ENCODE measurements around the gene NKTR. TPM values are rescaled to one million over a fixed set of nuclear protein-coding genes. Genes with fewer than 3 reads are reported as not detected.

The NKTR gene
- polyA plus RNA-seq, 1 of the 3 experiments (the other 2 are of a cell fraction), result 19.2 TPM

GRCh38 chr3:42638339-42638842 is 37.9 kb downstream of the NKTR start:
- no peaks in the 10 kb centered on the region for H3K4me1 ChIP-seq (ENCODE audit: control insufficient read depth in 1 of 2, insufficient read depth in 2 of 2, low read depth in 1 of 2, low read length in 1 of 2)
- no peaks in the 10 kb centered on the region for H3K9me3 ChIP-seq
- DNase-seq, result no peak
- no peaks in the 10 kb centered on the region for H3K9me2 ChIP-seq
- no peak overlapping the region for H3K4me2 ChIP-seq
- H3K27me3 ChIP-seq (ENCODE audit: insufficient read depth), result no peaks in the 10 kb centered on the region
- TF ChIP-seq MAX (IDR thresholded peaks at IDR 0.05; ENCODE audit: low read depth) (no peak), YY1 (IDR thresholded peaks at IDR 0.05; ENCODE audit: low read depth) (no peak), PBX3 (IDR thresholded peaks at IDR 0.05) (no peak), EZH2phosphoT487 (IDR thresholded peaks at IDR 0.05; ENCODE audit: borderline replicate concordance, low read depth) (no peak), CHD2 (IDR thresholded peaks at IDR 0.05; ENCODE audit: low read length, partially characterized antibody) (no peak), ZBTB33 (IDR thresholded peaks at IDR 0.05; ENCODE audit: borderline replicate concordance, low read depth) (no peak), CTCF (IDR thresholded peaks at IDR 0.05) (no peak), RFX5 (IDR thresholded peaks at IDR 0.05; ENCODE audit: low read length) (no peak), TAF1 (IDR thresholded peaks at IDR 0.05; ENCODE audit: borderline replicate concordance, low read depth, low read length) (no peak), NRF1 (IDR thresholded peaks at IDR 0.05; ENCODE audit: low read depth, low read length) (no peak), TEAD4 (IDR thresholded peaks at IDR 0.05; ENCODE audit: borderline replicate concordance, insufficient read depth) (no peak), USF2 (IDR thresholded peaks at IDR 0.05; ENCODE audit: borderline replicate concordance, low read depth, low read length) (no peak), POLR2AphosphoS5 (IDR thresholded peaks at IDR 0.05; ENCODE audit: low read depth, low read length) (no peak), JUND (IDR thresholded peaks at IDR 0.05) (no peak), FOSL2 (IDR thresholded peaks at IDR 0.05; ENCODE audit: borderline replicate concordance, low read depth) (no peak), FOXJ3 (CRISPR knock-in tag; IDR thresholded peaks at IDR 0.05) (no peak), RXRA (IDR thresholded peaks at IDR 0.05; ENCODE audit: borderline replicate concordance, low read depth) (no peak), RAD21 (IDR thresholded peaks at IDR 0.05; ENCODE audit: low read length) (no peak)
- no peak overlapping the region for H3K9ac ChIP-seq
- WGBS (ENCODE audit: low lambda C conversion rate), result 95% methylated on average over 6 of the region's 6 CpGs
- ChIA-PET POLR2A (no interaction called here), CTCF (interaction anchor here (1.3 to 2.2 kb wide), 2 partner anchors 18 to 24 kb away, joined by 3 to 10 read pairs; no protein-coding TSS in a partner anchor)
- H3K27ac ChIP-seq (ENCODE audit: low read depth in 2 of 2, low read length in 1 of 2), result peak overlapping the region in 1 of 2 experiments; percentile 6; a peak in 1 of 4 replicates
- peaks cover 50% of the 10 kb centered on the region for H3K79me2 ChIP-seq (ENCODE audit: insufficient read depth)
- peaks cover 90 to 93% of the 10 kb centered on the region in 2 experiments for H3K36me3 ChIP-seq (replicated peaks in 1 of 2; ENCODE audit: control insufficient read depth in 1 of 2, insufficient read depth in 2 of 2, low read length in 1 of 2)
- no peak overlapping the region for H3K4me3 ChIP-seq (ENCODE audit: low read depth in 2 of 2, low read length in 1 of 2)
- peaks cover 22% of the 10 kb centered on the region for H3F3A ChIP-seq (replicated peaks; ENCODE audit: insufficient read depth)
- no peak overlapping the region for H2AFZ ChIP-seq (ENCODE audit: low read depth)
- H4K20me1 ChIP-seq (ENCODE audit: insufficient read depth), result peaks cover 8% of the 10 kb centered on the region
